K562 (cell line): Measurements from ENCODE around the gene SMARCA4. TPM values are rescaled to one million over a fixed set of nuclear protein-coding genes. Genes with fewer than 3 reads are reported as not detected.
A peak's percentile ranks its signal among the peaks of the same experiment; 100 is the strongest.

Experiments
- ARID2 ChIP-seq: fragments of 450-650 bp; IDR thresholded peaks from 2 replicates; pipeline ENCODE4 v1.6.1; 2017; ENCODE audit warnings: antibody characterized with exemption, mild to moderate bottlenecking
- BMI1 ChIP-seq: fragments of 150-350 bp; IDR thresholded peaks from 2 replicates; pipeline ENCODE4 v1.6.1; 2014; ENCODE audit warnings: low read length
- CAMTA2 ChIP-seq: fragments of 250-450 bp; sonication (Bioruptor Pico); conservative IDR thresholded peaks from 2 replicates; pipeline ENCODE4 v1.5.1; 2022
- DPF2 ChIP-seq: fragments of 450-650 bp; IDR thresholded peaks from 2 replicates; pipeline ENCODE4 v1.6.1; 2016
- ELF4 ChIP-seq: fragments of 450-650 bp; formaldehyde crosslinking; IDR thresholded peaks from 2 replicates; pipeline ENCODE4 v1.4.0; 2022; ENCODE audit warnings: missing genetic modification characterization
- EP400 ChIP-seq: fragments of 450-650 bp; IDR thresholded peaks from 2 replicates; pipeline ENCODE4 v1.6.1; 2017; ENCODE audit warnings: antibody characterized with exemption, mild to moderate bottlenecking, moderate library complexity
- LCOR ChIP-seq: sonication (generic); formaldehyde crosslinking; IDR thresholded peaks from 2 replicates; pipeline ENCODE4 v1.8.0; 2022; ENCODE audit warnings: mild to moderate bottlenecking, missing genetic modification reagents
- NCOA6 ChIP-seq: fragments of 450-650 bp; IDR thresholded peaks from 2 replicates; pipeline ENCODE4 v1.6.1; 2017; ENCODE audit warnings: mild to moderate bottlenecking
- PRMT5 ChIP-seq: sonication (generic); formaldehyde crosslinking; IDR thresholded peaks from 2 replicates; pipeline ENCODE4 v1.5.0; 2020; ENCODE audit warnings: missing genetic modification reagents
- RBM22 ChIP-seq: fragments of 200-400 bp; formaldehyde crosslinking; IDR thresholded peaks from 2 replicates; pipeline ENCODE4 v1.6.1; 2018; ENCODE audit warnings: low read length, low read depth; ENCODE audit not compliant: poor library complexity, severe bottlenecking
- SIN3B ChIP-seq: fragments of 450-650 bp; IDR thresholded peaks from 2 replicates; pipeline ENCODE4 v1.6.1; 2017; ENCODE audit warnings: low read depth, mild to moderate bottlenecking, moderate library complexity
- SIX5 ChIP-seq, 2 experiments: IDR thresholded peaks; 2 replicates each; pipeline ENCODE4 v1.6.1; 2011; ENCODE audit warnings: low read length in 2 of 2, borderline replicate concordance in 1 of 2, low read depth in 1 of 2, mild to moderate bottlenecking in 1 of 2, moderate library complexity in 1 of 2; ENCODE audit not compliant: insufficient read depth in 1 of 2
- SMARCA4 ChIP-seq: fragments of 450-650 bp; IDR thresholded peaks from 2 replicates; pipeline ENCODE4 v1.6.1; 2016
- polyA plus RNA-seq, 8 experiments: library from polyadenylated mRNA; depleted of rRNA in 4 of 8; stranded (reverse) in 5 of 8; unstranded in 3 of 8; fragments of >200 nt; fragmentation: Nextera tagmentation in 2 of 8; fragmentation: Illumina TruSeq in 1 of 8; extraction: Ambion mirVana in 2 of 8; extraction: Trizol in 1 of 8; gene quantifications; 2 replicates each; pipeline versions ENCODE4 v1.2.1 to v1.2.3, GENCODE V29; 2011 to 2014; ENCODE audit warnings: inconsistent platforms in 1 of 8, missing spikeins in 1 of 8
- total RNA-seq, 7 experiments: library from RNA; depleted of rRNA in 6 of 7; stranded (reverse); fragments of >200 nt in 6 of 7; fragmentation: Illumina TruSeq in 2 of 7; extraction: Trizol in 2 of 7; gene quantifications; 2 replicates each; pipeline versions ENCODE4 v1.2.1 to v1.2.3, GENCODE V29; 2011 to 2021; ENCODE audit warnings: low replicate concordance in 1 of 7
- TF ChIP-seq, protein P1 (sequence below): fragments of 450-650 bp; IDR thresholded peaks from 2 replicates; pipeline ENCODE4 v1.6.1; 2016; ENCODE audit warnings: mild to moderate bottlenecking
- TF ChIP-seq, protein P2 (sequence below): sonication (generic); formaldehyde crosslinking; IDR thresholded peaks from 2 replicates; pipeline ENCODE4 v1.8.0; 2022; ENCODE audit warnings: missing genetic modification reagents, mild to moderate bottlenecking, borderline replicate concordance
- TF ChIP-seq, protein P3 (sequence below): fragments of 450-650 bp; IDR thresholded peaks from 2 replicates; pipeline ENCODE4 v1.6.1; 2017; ENCODE audit warnings: mild to moderate bottlenecking, moderate library complexity
- TF ChIP-seq, protein P4 (sequence below): fragments of 450-650 bp; IDR thresholded peaks from 2 replicates; pipeline ENCODE4 v1.6.1; 2016; ENCODE audit warnings: antibody characterized with exemption
- TF ChIP-seq, protein P5 (sequence below): fragments of 450-650 bp; IDR thresholded peaks from 2 replicates; pipeline ENCODE4 v1.6.1; 2016; ENCODE audit warnings: borderline replicate concordance

SMARCA4 gene
- total and polyA plus RNA-seq, 9 of the 15 experiments (the other 6 are each of a cell fraction or from before 2014, with no cell fraction given) = 19.3 to 207 (median 52.1) TPM

DNA sequence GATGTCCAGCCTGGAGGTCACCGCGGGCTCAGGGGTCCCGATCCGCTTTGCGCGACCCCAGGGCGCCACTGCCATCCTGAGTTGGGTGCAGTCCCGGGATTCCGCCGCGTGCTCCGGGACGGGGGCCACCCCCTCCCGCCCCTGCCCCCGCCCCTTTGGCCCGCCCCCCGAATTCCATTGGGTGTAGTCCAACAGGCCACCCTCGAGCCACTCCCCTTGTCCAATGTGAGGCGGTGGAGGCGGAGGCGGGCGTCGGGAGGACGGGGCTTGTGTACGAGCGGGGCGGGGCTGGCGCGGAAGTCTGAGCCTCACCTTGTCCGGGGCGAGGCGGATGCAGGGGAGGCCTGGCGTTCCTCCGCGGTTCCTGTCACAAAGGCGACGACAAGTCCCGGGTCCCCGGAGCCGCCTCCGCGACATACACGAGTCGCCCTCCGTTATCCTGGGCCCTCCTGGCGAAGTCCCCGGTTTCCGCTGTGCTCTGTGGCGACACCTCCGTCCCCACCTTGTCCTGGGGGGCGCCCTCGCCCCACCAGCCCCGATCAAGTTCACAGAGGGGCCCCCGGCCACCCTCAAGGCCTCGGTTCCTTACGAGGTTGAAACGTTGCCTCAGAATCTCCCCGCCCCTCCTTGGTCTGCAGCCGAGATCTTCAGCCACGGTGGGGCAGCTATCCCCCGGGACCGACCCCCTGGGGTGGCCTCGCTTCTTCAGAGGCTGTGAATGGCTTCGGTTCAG lies 129.6 kb downstream of the SMARCA4 start (continued):
- TF ChIP-seq, protein P1, sequence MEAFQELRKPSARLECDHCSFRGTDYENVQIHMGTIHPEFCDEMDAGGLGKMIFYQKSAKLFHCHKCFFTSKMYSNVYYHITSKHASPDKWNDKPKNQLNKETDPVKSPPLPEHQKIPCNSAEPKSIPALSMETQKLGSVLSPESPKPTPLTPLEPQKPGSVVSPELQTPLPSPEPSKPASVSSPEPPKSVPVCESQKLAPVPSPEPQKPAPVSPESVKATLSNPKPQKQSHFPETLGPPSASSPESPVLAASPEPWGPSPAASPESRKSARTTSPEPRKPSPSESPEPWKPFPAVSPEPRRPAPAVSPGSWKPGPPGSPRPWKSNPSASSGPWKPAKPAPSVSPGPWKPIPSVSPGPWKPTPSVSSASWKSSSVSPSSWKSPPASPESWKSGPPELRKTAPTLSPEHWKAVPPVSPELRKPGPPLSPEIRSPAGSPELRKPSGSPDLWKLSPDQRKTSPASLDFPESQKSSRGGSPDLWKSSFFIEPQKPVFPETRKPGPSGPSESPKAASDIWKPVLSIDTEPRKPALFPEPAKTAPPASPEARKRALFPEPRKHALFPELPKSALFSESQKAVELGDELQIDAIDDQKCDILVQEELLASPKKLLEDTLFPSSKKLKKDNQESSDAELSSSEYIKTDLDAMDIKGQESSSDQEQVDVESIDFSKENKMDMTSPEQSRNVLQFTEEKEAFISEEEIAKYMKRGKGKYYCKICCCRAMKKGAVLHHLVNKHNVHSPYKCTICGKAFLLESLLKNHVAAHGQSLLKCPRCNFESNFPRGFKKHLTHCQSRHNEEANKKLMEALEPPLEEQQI = no peak
- TF ChIP-seq, protein P2, sequence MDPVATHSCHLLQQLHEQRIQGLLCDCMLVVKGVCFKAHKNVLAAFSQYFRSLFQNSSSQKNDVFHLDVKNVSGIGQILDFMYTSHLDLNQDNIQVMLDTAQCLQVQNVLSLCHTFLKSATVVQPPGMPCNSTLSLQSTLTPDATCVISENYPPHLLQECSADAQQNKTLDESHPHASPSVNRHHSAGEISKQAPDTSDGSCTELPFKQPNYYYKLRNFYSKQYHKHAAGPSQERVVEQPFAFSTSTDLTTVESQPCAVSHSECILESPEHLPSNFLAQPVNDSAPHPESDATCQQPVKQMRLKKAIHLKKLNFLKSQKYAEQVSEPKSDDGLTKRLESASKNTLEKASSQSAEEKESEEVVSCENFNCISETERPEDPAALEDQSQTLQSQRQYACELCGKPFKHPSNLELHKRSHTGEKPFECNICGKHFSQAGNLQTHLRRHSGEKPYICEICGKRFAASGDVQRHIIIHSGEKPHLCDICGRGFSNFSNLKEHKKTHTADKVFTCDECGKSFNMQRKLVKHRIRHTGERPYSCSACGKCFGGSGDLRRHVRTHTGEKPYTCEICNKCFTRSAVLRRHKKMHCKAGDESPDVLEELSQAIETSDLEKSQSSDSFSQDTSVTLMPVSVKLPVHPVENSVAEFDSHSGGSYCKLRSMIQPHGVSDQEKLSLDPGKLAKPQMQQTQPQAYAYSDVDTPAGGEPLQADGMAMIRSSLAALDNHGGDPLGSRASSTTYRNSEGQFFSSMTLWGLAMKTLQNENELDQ (CRISPR knock-in tag) = peak; percentile 57; the same call in 1 of the 2 replicates
- TF ChIP-seq ARID2 (no peak), ELF4 (CRISPR knock-in tag) (0 out of 2 replicates have a peak, but pooled peaks have one; percentile 22), EP400 (peak; percentile 39), SIN3B (no peak), NCOA6 (no peak), CAMTA2 (CRISPR knock-in tag) (0 out of 2 replicates have a peak, but pooled peaks have one; percentile 25), BMI1 (no peak), SMARCA4 (no peak), RBM22 (no peak), DPF2 (no peak), SIX5 (IDR thresholded peaks at IDR 0.05; ENCODE audit: borderline replicate concordance in 1 of 2, insufficient read depth in 1 of 2, low read depth in 1 of 2, low read length in 2 of 2) (no peak), PRMT5 (CRISPR knock-in tag) (peak; percentile 58; the same call in 1 of the 2 replicates), LCOR (0 out of 2 replicates have a peak, but pooled peaks have one; percentile 15)
- TF ChIP-seq, protein P3, sequence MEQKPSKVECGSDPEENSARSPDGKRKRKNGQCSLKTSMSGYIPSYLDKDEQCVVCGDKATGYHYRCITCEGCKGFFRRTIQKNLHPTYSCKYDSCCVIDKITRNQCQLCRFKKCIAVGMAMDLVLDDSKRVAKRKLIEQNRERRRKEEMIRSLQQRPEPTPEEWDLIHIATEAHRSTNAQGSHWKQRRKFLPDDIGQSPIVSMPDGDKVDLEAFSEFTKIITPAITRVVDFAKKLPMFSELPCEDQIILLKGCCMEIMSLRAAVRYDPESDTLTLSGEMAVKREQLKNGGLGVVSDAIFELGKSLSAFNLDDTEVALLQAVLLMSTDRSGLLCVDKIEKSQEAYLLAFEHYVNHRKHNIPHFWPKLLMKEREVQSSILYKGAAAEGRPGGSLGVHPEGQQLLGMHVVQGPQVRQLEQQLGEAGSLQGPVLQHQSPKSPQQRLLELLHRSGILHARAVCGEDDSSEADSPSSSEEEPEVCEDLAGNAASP = no peak
- TF ChIP-seq, protein P4, sequence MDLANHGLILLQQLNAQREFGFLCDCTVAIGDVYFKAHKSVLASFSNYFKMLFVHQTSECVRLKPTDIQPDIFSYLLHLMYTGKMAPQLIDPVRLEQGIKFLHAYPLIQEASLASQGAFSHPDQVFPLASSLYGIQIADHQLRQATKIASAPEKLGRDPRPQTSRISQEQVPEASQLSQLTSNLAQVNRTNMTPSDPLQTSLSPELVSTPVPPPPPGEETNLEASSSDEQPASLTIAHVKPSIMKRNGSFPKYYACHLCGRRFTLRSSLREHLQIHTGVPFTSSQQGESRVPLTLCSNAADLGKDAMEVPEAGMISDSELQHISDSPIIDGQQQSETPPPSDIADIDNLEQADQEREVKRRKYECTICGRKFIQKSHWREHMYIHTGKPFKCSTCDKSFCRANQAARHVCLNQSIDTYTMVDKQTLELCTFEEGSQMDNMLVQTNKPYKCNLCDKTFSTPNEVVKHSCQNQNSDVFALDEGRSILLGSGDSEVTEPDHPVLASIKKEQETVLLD = no peak
- TF ChIP-seq, protein P5, sequence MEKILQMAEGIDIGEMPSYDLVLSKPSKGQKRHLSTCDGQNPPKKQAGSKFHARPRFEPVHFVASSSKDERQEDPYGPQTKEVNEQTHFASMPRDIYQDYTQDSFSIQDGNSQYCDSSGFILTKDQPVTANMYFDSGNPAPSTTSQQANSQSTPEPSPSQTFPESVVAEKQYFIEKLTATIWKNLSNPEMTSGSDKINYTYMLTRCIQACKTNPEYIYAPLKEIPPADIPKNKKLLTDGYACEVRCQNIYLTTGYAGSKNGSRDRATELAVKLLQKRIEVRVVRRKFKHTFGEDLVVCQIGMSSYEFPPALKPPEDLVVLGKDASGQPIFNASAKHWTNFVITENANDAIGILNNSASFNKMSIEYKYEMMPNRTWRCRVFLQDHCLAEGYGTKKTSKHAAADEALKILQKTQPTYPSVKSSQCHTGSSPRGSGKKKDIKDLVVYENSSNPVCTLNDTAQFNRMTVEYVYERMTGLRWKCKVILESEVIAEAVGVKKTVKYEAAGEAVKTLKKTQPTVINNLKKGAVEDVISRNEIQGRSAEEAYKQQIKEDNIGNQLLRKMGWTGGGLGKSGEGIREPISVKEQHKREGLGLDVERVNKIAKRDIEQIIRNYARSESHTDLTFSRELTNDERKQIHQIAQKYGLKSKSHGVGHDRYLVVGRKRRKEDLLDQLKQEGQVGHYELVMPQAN = peak; percentile 60
